SK-N-SH (cell line): ENCODE data around the gene FCER2. TPM values are rescaled to one million over a fixed set of nuclear protein-coding genes. Genes with fewer than 3 reads are reported as not detected.
"Not testable (repeated sequence)": the region's sequence is repeated elsewhere in the genome, so short reads cannot be mapped to it uniquely, and the experiment has no call there.

ENCODE experiments used
- CTCF ChIA-PET: fragments of 300-600, 350-600 bp; formaldehyde crosslinking; extraction: SDS; loops from one replicate; lab custom pipeline; 2021; lab: Yijun Ruan, JAX
- POLR2A ChIA-PET: fragments of 350-600 bp; sonication (Branson Sonifier 250); formaldehyde crosslinking; extraction: SDS; loops from one replicate; lab custom pipeline; 2020; ENCODE audit warnings: antibody characterized with exemption, inconsistent platforms; lab: Yijun Ruan, JAX
- DNase-seq: peaks from one replicate; pipeline ENCODE4 v3.0.0; 2012
- H2AFZ ChIP-seq: fragments of 200-600 bp; sonication (generic); 2 replicates; pipeline ENCODE4 v1.8.1; 2016; ENCODE audit warnings: antibody characterized with exemption, mild to moderate bottlenecking, low read depth
- H3F3A ChIP-seq: fragments of 200-600 bp; sonication (generic); replicated peaks from 2 replicates; pipeline ENCODE3; 2016; ENCODE audit warnings: antibody characterized with exemption, mild to moderate bottlenecking; ENCODE audit not compliant: insufficient read depth
- H3K27ac ChIP-seq, 2 experiments: fragments of 200-500 bp in 1 of 2; fragments of 200-600 bp in 1 of 2; sonication (Bioruptor generic) in 1 of 2; sonication (generic), shearing (Covaris generic) in 1 of 2; 2 replicates each; pipeline versions ENCODE4 v1.5.1 to v1.6.1; 2014 to 2016; ENCODE audit warnings: low read depth in 2 of 2, inconsistent platforms in 1 of 2, low read length in 1 of 2, mild to moderate bottlenecking in 1 of 2, mixed read lengths in 1 of 2
- H3K27me3 ChIP-seq: fragments of 200-600 bp; sonication (generic), shearing (Covaris generic); 2 replicates; pipeline ENCODE4 v1.6.1; 2016; ENCODE audit warnings: mixed run types; ENCODE audit not compliant: insufficient read depth
- H3K36me3 ChIP-seq, 2 experiments: fragments of 200-500 bp in 1 of 2; fragments of 200-600 bp in 1 of 2; sonication (Bioruptor generic) in 1 of 2; sonication (generic) in 1 of 2; replicated peaks in 1 of 2; 2 replicates each; pipeline versions ENCODE3 to v1.5.1; 2014 to 2016; ENCODE audit warnings: low read length in 1 of 2, mild to moderate bottlenecking in 1 of 2; ENCODE audit not compliant: insufficient read depth in 2 of 2, control insufficient read depth in 1 of 2
- H3K4me1 ChIP-seq, 2 experiments: fragments of 200-500 bp in 1 of 2; fragments of 200-600 bp in 1 of 2; sonication (Bioruptor generic) in 1 of 2; sonication (generic), shearing (Covaris generic) in 1 of 2; 2 replicates each; pipeline versions ENCODE4 v1.5.1 to v1.6.1; 2014 to 2016; ENCODE audit warnings: low read depth in 1 of 2, low read length in 1 of 2, mixed run types in 1 of 2; ENCODE audit not compliant: insufficient read depth in 2 of 2, control insufficient read depth in 1 of 2
- H3K4me2 ChIP-seq: fragments of 200-600 bp; sonication (generic), shearing (Covaris generic); 2 replicates; pipeline ENCODE4 v1.6.1; 2017; ENCODE audit warnings: mixed run types
- H3K4me3 ChIP-seq, 2 experiments: fragments of 200-500 bp in 1 of 2; fragments of 200-600 bp in 1 of 2; sonication (Bioruptor generic) in 1 of 2; sonication (generic), shearing (Covaris generic) in 1 of 2; 2 replicates each; pipeline versions ENCODE4 v1.5.1 to v1.8.1; 2014 to 2016; ENCODE audit warnings: low read depth in 2 of 2, inconsistent platforms in 1 of 2, low read length in 1 of 2, mild to moderate bottlenecking in 1 of 2, mixed read lengths in 1 of 2, moderate library complexity in 1 of 2
- H3K79me2 ChIP-seq: fragments of 200-600 bp; sonication (generic); 2 replicates; pipeline ENCODE4 v1.8.1; 2017; ENCODE audit warnings: mild to moderate bottlenecking; ENCODE audit not compliant: insufficient read depth
- H3K9ac ChIP-seq: fragments of 200-600 bp; sonication (generic); 2 replicates; pipeline ENCODE4 v1.6.1; 2017; ENCODE audit warnings: mixed run types
- H3K9me2 ChIP-seq: fragments of 200-600 bp; sonication (generic); 2 replicates; pipeline ENCODE4 v1.6.1; 2017; ENCODE audit warnings: mixed run types
- H3K9me3 ChIP-seq: fragments of 200-600 bp; sonication (generic); 2 replicates; pipeline ENCODE4 v1.6.1; 2017; ENCODE audit warnings: mixed run types, mild to moderate bottlenecking, moderate library complexity
- H4K20me1 ChIP-seq: fragments of 200-600 bp; sonication (generic); 2 replicates; pipeline ENCODE4 v1.6.1; 2017; ENCODE audit warnings: mild to moderate bottlenecking, mixed run types; ENCODE audit not compliant: insufficient read depth
- ELF1 ChIP-seq: IDR thresholded peaks from 2 replicates; pipeline ENCODE4 v1.4.0; 2012
- FOSL2 ChIP-seq: IDR thresholded peaks from 2 replicates; pipeline ENCODE4 v1.4.0; 2012; ENCODE audit warnings: low read depth, mild to moderate bottlenecking, moderate library complexity, borderline replicate concordance
- FOXM1 ChIP-seq: IDR thresholded peaks from 2 replicates; pipeline ENCODE4 v1.4.0; 2012; ENCODE audit warnings: low read depth, mild to moderate bottlenecking
- MAX ChIP-seq: IDR thresholded peaks from 2 replicates; pipeline ENCODE4 v1.4.0; 2012; ENCODE audit warnings: low read depth
- MXI1 ChIP-seq: IDR thresholded peaks from 2 replicates; pipeline ENCODE4 v1.6.1; 2012; ENCODE audit warnings: mild to moderate bottlenecking, low read depth, low read length, improper control_type of control experiment
- POLR2AphosphoS5 ChIP-seq: IDR thresholded peaks from 2 replicates; pipeline ENCODE4 v1.6.1; 2012; ENCODE audit warnings: low read depth, low read length
- TEAD4 ChIP-seq: IDR thresholded peaks from 2 replicates; pipeline ENCODE4 v1.4.0; 2012; ENCODE audit warnings: mild to moderate bottlenecking, borderline replicate concordance; ENCODE audit not compliant: insufficient read depth
- WGBS: methylation state at CpG from one replicate; pipeline ENCODE4 v1.1.6; 2017; ENCODE audit warnings: low lambda C conversion rate; 5-methylcytosine and 5-hydroxymethylcytosine counted together
- polyA plus RNA-seq, 3 experiments: library from polyadenylated mRNA; depleted of rRNA; stranded (reverse); fragments of >200 nt; gene quantifications; 2 replicates each; pipeline ENCODE4 v1.2.3, GENCODE V29; 2012
- TF ChIP-seq, protein P1 (sequence below): IDR thresholded peaks from 2 replicates; pipeline ENCODE4; 2012

The FCER2 gene
- polyA plus RNA-seq, 1 of the 3 experiments (the other 2 are of a cell fraction): not detected

GRCh38 chr19:7746903-7747884 lies 45.3 kb upstream of the FCER2 start, which contains the start of gene CD209:
TSS of gene CD209 (minus strand) at chr19:7747534. CDS start at chr19:7747511, 23 bp downstream.
- TF ChIP-seq TEAD4: no peak
- TF ChIP-seq ELF1: no peak
- TF ChIP-seq FOSL2: no peak
- TF ChIP-seq, protein P1, sequence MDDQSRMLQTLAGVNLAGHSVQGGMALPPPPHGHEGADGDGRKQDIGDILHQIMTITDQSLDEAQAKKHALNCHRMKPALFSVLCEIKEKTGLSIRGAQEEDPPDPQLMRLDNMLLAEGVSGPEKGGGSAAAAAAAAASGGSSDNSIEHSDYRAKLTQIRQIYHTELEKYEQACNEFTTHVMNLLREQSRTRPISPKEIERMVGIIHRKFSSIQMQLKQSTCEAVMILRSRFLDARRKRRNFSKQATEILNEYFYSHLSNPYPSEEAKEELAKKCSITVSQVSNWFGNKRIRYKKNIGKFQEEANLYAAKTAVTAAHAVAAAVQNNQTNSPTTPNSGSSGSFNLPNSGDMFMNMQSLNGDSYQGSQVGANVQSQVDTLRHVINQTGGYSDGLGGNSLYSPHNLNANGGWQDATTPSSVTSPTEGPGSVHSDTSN: no peak
- TF ChIP-seq FOXM1: no peak
- no peak for TF ChIP-seq POLR2AphosphoS5
- no peak for TF ChIP-seq MAX
- no peak for TF ChIP-seq MXI1
- POLR2A ChIA-PET: no interaction called here
- Histone ChIP-seq H3K27ac (no peak within 1 kb of the TSS), H3K9me2 (no peaks in the 10 kb centered on the region), H3K27me3 (peaks cover 22% of the 10 kb centered on the region), H3K4me1 (no peaks in the 10 kb centered on the region), H3F3A (no peaks in the 10 kb centered on the region), H3K79me2 (no peaks in the 10 kb centered on the region), H3K9ac (no peak within 1 kb of the TSS), H3K36me3 (no peaks in the 10 kb centered on the region), H4K20me1 (no peaks in the 10 kb centered on the region), H3K4me2 (no peak within 1 kb of the TSS), H3K9me3 (no peaks in the 10 kb centered on the region), H2AFZ (no peak within 1 kb of the TSS), H3K4me3 (no peak within 1 kb of the TSS)
- no peak for DNase-seq
- WGBS: 19% methylated on average over 4 of the region's 7 CpGs
- CTCF ChIA-PET: interaction anchor here (1.2 kb wide), 1 partner anchor 24 kb away, joined by 3 read pairs; no protein-coding TSS in a partner anchor

- DNase-seq, H2AFZ ChIP-seq, POLR2A ChIA-PET: not testable (repeated sequence)
Measured at GRCh38 chr19:7746306-7746705, 44.4 kb upstream of the FCER2 start.

More at GRCh38 chr19:7746306-7746705, 44.4 kb upstream of the FCER2 start:
- H3F3A ChIP-seq, CTCF ChIA-PET, H3K79me2 ChIP-seq, H3K4me3 ChIP-seq, H3K9me3 ChIP-seq, H3K36me3 ChIP-seq, H4K20me1 ChIP-seq, H3K27ac ChIP-seq, H3K9ac ChIP-seq, H3K9me2 ChIP-seq, H3K4me1 ChIP-seq, H3K4me2 ChIP-seq: not testable (repeated sequence)
- H3K27me3 ChIP-seq: peaks cover 30% of the 10 kb centered on the region
- WGBS: 13% methylated on average over 3 of the region's 4 CpGs
